H1 (cell line): ENCODE measurements around the gene RBM14. TPM values are rescaled to one million over a fixed set of nuclear protein-coding genes. Genes with fewer than 3 reads are reported as not detected.

Source experiments
- CTBP2 ChIP-seq: IDR thresholded peaks from 2 replicates; pipeline ENCODE4 v1.7.0; 2011; ENCODE audit warnings: borderline replicate concordance, mild to moderate bottlenecking, moderate library complexity, mixed read lengths, low read length; ENCODE audit not compliant: insufficient read depth, insufficient read length
- GABPA ChIP-seq: IDR thresholded peaks from 2 replicates; pipeline ENCODE4 v1.6.1; 2011; ENCODE audit warnings: mild to moderate bottlenecking, low read length, moderate library complexity, borderline replicate concordance; ENCODE audit not compliant: insufficient read depth
- HDAC6 ChIP-seq: IDR thresholded peaks from one replicate; pipeline ENCODE4 v1.7.1; 2012; ENCODE audit warnings: low read depth, mild to moderate bottlenecking, inconsistent platforms, low read length, moderate library complexity
- JUND ChIP-seq: IDR thresholded peaks from 2 replicates; pipeline ENCODE4 v1.6.1; 2011; ENCODE audit warnings: mild to moderate bottlenecking, improper control_type of control experiment, low read length
- MAFK ChIP-seq: IDR thresholded peaks from 2 replicates; pipeline ENCODE4 v1.6.1; 2012; ENCODE audit warnings: low read depth, mild to moderate bottlenecking, improper control_type of control experiment, low read length
- POLR2AphosphoS5 ChIP-seq: IDR thresholded peaks from 2 replicates; pipeline ENCODE4 v1.6.1; 2011; ENCODE audit warnings: low read depth, low read length
- SIRT6 ChIP-seq: IDR thresholded peaks from one replicate; pipeline ENCODE4 v1.7.1; 2012; ENCODE audit warnings: low read length, inconsistent platforms
- SP1 ChIP-seq: IDR thresholded peaks from 2 replicates; pipeline ENCODE4 v1.6.1; 2011; ENCODE audit warnings: low read depth, low read length
- SP2 ChIP-seq: IDR thresholded peaks from 2 replicates; pipeline ENCODE4 v1.6.1; 2012; ENCODE audit warnings: mild to moderate bottlenecking, low read length, inconsistent platforms
- SP4 ChIP-seq: IDR thresholded peaks from 2 replicates; pipeline ENCODE4 v1.6.1; 2012; ENCODE audit warnings: low read length, inconsistent platforms
- polyA plus RNA-seq, 7 experiments: library from polyadenylated mRNA; depleted of rRNA in 3 of 7; stranded (reverse) in 5 of 7; unstranded in 2 of 7; fragments of >200 nt in 5 of 7; fragments of 200-250 nt in 2 of 7; gene quantifications; 1 replicate in 5 of 7; 2 replicates in 1 of 7; 4 replicates in 1 of 7; pipeline versions ENCODE4 v1.2.1 to v1.2.3, GENCODE V29; 2011 to 2013; ENCODE audit warnings: missing spikeins in 2 of 7, mixed read lengths in 2 of 7
- total RNA-seq: library from RNA; stranded (reverse); fragmentation: NEBNext Ultra II Directional; extraction: Animal tissue kit (Norgen Biotek cat#: 25700); gene quantifications from 2 replicates; pipeline ENCODE4 v1.2.1, GENCODE V29; 2021
- TF ChIP-seq, protein P1 (sequence below): fragments of 300-600 bp; sonication (generic); IDR thresholded peaks from 2 replicates; pipeline ENCODE4 v1.7.1; 2012; ENCODE audit warnings: low read length, moderate library complexity, mild to moderate bottlenecking, inconsistent platforms; ENCODE audit not compliant: insufficient replicate concordance
- TF ChIP-seq, protein P2 (sequence below): IDR thresholded peaks from 2 replicates; pipeline ENCODE4 v1.6.1; 2011; ENCODE audit warnings: low read length, improper control_type of control experiment

RBM14 gene
- total and polyA plus RNA-seq, 2 of the 8 experiments (the other 6 are each of a cell fraction or from before 2014, with no cell fraction given): 67.2 to 142 TPM

DNA sequence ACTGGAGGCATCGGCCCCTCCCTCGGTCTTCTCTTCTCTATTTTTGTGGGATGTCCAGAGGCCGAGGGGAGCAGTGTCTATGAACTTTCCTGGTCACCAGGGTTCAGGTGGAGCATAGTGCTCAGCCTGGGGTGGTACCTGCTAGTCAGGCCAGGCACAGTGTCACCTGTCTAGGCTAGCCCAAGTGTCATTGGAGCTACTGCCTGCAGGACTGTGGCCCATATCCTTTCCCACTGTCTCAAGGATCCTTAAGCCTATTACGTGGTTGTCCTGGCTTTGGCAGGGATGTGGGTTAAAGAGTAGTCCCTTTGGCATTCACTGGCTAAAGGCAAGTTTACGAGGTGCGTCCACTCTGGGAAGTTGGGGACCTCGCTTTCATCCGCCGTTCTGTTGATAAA lies 9.3 kb downstream of the RBM14 start (continued):
- TF ChIP-seq, protein P1, sequence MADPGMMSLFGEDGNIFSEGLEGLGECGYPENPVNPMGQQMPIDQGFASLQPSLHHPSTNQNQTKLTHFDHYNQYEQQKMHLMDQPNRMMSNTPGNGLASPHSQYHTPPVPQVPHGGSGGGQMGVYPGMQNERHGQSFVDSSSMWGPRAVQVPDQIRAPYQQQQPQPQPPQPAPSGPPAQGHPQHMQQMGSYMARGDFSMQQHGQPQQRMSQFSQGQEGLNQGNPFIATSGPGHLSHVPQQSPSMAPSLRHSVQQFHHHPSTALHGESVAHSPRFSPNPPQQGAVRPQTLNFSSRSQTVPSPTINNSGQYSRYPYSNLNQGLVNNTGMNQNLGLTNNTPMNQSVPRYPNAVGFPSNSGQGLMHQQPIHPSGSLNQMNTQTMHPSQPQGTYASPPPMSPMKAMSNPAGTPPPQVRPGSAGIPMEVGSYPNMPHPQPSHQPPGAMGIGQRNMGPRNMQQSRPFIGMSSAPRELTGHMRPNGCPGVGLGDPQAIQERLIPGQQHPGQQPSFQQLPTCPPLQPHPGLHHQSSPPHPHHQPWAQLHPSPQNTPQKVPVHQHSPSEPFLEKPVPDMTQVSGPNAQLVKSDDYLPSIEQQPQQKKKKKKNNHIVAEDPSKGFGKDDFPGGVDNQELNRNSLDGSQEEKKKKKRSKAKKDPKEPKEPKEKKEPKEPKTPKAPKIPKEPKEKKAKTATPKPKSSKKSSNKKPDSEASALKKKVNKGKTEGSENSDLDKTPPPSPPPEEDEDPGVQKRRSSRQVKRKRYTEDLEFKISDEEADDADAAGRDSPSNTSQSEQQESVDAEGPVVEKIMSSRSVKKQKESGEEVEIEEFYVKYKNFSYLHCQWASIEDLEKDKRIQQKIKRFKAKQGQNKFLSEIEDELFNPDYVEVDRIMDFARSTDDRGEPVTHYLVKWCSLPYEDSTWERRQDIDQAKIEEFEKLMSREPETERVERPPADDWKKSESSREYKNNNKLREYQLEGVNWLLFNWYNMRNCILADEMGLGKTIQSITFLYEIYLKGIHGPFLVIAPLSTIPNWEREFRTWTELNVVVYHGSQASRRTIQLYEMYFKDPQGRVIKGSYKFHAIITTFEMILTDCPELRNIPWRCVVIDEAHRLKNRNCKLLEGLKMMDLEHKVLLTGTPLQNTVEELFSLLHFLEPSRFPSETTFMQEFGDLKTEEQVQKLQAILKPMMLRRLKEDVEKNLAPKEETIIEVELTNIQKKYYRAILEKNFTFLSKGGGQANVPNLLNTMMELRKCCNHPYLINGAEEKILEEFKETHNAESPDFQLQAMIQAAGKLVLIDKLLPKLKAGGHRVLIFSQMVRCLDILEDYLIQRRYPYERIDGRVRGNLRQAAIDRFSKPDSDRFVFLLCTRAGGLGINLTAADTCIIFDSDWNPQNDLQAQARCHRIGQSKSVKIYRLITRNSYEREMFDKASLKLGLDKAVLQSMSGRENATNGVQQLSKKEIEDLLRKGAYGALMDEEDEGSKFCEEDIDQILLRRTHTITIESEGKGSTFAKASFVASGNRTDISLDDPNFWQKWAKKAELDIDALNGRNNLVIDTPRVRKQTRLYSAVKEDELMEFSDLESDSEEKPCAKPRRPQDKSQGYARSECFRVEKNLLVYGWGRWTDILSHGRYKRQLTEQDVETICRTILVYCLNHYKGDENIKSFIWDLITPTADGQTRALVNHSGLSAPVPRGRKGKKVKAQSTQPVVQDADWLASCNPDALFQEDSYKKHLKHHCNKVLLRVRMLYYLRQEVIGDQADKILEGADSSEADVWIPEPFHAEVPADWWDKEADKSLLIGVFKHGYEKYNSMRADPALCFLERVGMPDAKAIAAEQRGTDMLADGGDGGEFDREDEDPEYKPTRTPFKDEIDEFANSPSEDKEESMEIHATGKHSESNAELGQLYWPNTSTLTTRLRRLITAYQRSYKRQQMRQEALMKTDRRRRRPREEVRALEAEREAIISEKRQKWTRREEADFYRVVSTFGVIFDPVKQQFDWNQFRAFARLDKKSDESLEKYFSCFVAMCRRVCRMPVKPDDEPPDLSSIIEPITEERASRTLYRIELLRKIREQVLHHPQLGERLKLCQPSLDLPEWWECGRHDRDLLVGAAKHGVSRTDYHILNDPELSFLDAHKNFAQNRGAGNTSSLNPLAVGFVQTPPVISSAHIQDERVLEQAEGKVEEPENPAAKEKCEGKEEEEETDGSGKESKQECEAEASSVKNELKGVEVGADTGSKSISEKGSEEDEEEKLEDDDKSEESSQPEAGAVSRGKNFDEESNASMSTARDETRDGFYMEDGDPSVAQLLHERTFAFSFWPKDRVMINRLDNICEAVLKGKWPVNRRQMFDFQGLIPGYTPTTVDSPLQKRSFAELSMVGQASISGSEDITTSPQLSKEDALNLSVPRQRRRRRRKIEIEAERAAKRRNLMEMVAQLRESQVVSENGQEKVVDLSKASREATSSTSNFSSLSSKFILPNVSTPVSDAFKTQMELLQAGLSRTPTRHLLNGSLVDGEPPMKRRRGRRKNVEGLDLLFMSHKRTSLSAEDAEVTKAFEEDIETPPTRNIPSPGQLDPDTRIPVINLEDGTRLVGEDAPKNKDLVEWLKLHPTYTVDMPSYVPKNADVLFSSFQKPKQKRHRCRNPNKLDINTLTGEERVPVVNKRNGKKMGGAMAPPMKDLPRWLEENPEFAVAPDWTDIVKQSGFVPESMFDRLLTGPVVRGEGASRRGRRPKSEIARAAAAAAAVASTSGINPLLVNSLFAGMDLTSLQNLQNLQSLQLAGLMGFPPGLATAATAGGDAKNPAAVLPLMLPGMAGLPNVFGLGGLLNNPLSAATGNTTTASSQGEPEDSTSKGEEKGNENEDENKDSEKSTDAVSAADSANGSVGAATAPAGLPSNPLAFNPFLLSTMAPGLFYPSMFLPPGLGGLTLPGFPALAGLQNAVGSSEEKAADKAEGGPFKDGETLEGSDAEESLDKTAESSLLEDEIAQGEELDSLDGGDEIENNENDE: no peak
- TF ChIP-seq SIRT6 (no peak), GABPA (no peak), POLR2AphosphoS5 (peak; percentile 67; the same call in 1 of the 2 replicates), SP4 (no peak), JUND (no peak), MAFK (no peak), SP2 (no peak), CTBP2 (no peak), SP1 (no peak), HDAC6 (no peak)
- TF ChIP-seq, protein P2, sequence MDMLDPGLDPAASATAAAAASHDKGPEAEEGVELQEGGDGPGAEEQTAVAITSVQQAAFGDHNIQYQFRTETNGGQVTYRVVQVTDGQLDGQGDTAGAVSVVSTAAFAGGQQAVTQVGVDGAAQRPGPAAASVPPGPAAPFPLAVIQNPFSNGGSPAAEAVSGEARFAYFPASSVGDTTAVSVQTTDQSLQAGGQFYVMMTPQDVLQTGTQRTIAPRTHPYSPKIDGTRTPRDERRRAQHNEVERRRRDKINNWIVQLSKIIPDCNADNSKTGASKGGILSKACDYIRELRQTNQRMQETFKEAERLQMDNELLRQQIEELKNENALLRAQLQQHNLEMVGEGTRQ: no peak
